ENCODE measurements around the gene SLC6A16. TPM values are rescaled to one million over a fixed set of nuclear protein-coding genes. Genes with fewer than 3 reads are reported as not detected.

The SLC6A16 gene
- total and polyA plus RNA-seq, 2 experiments from 2014 or later: 0.31 to 1.8 TPM

DNA sequence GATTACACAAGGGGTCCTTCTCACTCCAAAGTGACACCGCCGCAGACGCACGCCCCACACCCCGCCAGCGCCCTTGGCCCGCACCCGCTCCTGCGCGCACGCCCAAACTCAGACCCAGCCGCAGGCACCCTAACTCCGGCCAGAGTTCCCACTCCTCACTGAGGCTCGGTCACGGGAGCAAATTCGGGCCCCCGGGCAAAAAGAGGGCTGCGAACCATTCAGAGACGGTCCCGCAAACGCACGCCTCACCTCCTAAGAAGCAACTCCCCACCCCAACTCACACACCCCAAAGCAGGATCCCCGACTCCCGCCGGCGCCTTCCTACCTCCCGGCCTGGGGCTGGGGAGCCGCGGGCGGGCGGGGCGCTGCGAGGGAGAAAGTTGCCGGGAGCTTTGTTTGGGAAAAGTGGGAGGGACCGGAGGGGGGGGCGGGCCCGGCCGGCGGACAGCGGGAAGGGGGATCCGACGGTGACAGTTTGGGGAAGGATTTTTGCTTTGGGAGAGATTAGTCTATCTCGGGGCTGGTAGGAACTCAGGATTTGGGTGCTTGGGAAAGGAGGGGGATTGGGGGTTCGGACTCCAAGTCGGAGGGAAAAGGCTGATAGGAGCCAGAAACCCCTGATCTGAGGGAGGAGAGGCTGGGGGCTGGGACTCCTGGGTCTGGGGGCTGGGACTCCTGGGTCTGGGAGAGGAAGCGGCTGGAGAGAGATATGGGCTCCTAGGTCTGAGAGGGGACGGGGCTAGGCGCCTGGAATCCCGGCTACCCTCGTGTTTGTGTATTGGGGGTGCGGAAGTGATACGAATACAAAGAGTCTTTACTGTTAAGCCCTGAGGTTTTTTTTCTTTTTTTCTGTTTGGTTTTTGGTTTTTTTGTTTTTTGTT is 37.3 kb upstream of the SLC6A16 start, which contains the start of gene TEAD2:
Gene TEAD2, minus strand, starts transcription at position 369 of the 881 bp plus-strand sequence. CDS start 2,341 bp downstream, outside the sequence.
- peaks cover 30% of the 10 kb centered on the region for H3K36me3 Mint-ChIP-seq (ENCODE audit: low read depth)
- peak within 1 kb of the TSS; percentile 98; the same call in 1 of the 2 replicates for H3K27ac Mint-ChIP-seq
- DNase-seq (ENCODE audit: low spot score) (peak; percentile 89), ATAC-seq (peak; percentile 22)
- H3K4me3 ChIP-seq: peak within 1 kb of the TSS; percentile 99
- peak within 1 kb of the TSS; percentile 94 for H3K4me2 ChIP-seq
- no peak within 1 kb of the TSS; the same call in 2 of the 3 replicates for H3K4me3 Mint-ChIP-seq
- TF ChIP-seq POLR2AphosphoS5 (IDR thresholded peaks at IDR 0.05; ENCODE audit: low read depth) (peak; percentile 83), ZNF331 (CRISPR knock-in tag; IDR thresholded peaks at IDR 0.05; ENCODE audit: low read depth) (no peak), EZH2 (IDR thresholded peaks at IDR 0.05; ENCODE audit: low read depth, unreplicated experiment) (no peak)
- TF ChIP-seq, protein P1, sequence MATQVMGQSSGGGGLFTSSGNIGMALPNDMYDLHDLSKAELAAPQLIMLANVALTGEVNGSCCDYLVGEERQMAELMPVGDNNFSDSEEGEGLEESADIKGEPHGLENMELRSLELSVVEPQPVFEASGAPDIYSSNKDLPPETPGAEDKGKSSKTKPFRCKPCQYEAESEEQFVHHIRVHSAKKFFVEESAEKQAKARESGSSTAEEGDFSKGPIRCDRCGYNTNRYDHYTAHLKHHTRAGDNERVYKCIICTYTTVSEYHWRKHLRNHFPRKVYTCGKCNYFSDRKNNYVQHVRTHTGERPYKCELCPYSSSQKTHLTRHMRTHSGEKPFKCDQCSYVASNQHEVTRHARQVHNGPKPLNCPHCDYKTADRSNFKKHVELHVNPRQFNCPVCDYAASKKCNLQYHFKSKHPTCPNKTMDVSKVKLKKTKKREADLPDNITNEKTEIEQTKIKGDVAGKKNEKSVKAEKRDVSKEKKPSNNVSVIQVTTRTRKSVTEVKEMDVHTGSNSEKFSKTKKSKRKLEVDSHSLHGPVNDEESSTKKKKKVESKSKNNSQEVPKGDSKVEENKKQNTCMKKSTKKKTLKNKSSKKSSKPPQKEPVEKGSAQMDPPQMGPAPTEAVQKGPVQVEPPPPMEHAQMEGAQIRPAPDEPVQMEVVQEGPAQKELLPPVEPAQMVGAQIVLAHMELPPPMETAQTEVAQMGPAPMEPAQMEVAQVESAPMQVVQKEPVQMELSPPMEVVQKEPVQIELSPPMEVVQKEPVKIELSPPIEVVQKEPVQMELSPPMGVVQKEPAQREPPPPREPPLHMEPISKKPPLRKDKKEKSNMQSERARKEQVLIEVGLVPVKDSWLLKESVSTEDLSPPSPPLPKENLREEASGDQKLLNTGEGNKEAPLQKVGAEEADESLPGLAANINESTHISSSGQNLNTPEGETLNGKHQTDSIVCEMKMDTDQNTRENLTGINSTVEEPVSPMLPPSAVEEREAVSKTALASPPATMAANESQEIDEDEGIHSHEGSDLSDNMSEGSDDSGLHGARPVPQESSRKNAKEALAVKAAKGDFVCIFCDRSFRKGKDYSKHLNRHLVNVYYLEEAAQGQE (IDR thresholded peaks at IDR 0.05; ENCODE audit: unreplicated experiment): no peak
- TF ChIP-seq, protein P2, sequence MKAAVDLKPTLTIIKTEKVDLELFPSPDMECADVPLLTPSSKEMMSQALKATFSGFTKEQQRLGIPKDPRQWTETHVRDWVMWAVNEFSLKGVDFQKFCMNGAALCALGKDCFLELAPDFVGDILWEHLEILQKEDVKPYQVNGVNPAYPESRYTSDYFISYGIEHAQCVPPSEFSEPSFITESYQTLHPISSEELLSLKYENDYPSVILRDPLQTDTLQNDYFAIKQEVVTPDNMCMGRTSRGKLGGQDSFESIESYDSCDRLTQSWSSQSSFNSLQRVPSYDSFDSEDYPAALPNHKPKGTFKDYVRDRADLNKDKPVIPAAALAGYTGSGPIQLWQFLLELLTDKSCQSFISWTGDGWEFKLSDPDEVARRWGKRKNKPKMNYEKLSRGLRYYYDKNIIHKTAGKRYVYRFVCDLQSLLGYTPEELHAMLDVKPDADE (IDR thresholded peaks at IDR 0.05): peak; percentile 11; the same call in 1 of the 2 replicates
- TF ChIP-seq, protein P3, sequence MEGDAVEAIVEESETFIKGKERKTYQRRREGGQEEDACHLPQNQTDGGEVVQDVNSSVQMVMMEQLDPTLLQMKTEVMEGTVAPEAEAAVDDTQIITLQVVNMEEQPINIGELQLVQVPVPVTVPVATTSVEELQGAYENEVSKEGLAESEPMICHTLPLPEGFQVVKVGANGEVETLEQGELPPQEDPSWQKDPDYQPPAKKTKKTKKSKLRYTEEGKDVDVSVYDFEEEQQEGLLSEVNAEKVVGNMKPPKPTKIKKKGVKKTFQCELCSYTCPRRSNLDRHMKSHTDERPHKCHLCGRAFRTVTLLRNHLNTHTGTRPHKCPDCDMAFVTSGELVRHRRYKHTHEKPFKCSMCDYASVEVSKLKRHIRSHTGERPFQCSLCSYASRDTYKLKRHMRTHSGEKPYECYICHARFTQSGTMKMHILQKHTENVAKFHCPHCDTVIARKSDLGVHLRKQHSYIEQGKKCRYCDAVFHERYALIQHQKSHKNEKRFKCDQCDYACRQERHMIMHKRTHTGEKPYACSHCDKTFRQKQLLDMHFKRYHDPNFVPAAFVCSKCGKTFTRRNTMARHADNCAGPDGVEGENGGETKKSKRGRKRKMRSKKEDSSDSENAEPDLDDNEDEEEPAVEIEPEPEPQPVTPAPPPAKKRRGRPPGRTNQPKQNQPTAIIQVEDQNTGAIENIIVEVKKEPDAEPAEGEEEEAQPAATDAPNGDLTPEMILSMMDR (conservative IDR thresholded peaks at IDR 0.05; ENCODE audit: low read depth in 2 of 2): no peak
- peak within 1 kb of the TSS; percentile 97 for H3K27ac ChIP-seq (ENCODE audit: low read depth)
- H3K4me1 Mint-ChIP-seq: peaks cover 10% of the 10 kb centered on the region
- no peaks in the 10 kb centered on the region for H3K9me2 ChIP-seq (ENCODE audit: insufficient read depth)
- H3K79me2 ChIP-seq (replicated peaks; ENCODE audit: insufficient read depth): peaks cover 36% of the 10 kb centered on the region
- peaks cover 5% of the 10 kb centered on the region; the same call in 1 of the 3 replicates for H3K9me3 Mint-ChIP-seq
- no peaks in the 10 kb centered on the region; the same call in 1 of the 2 replicates for H4K20me1 ChIP-seq (replicated peaks; ENCODE audit: insufficient read depth)
- H3K27me3 Mint-ChIP-seq (ENCODE audit: insufficient read depth, low read depth, poor library complexity): peaks cover 19% of the 10 kb centered on the region
- peak within 1 kb of the TSS; percentile 47 for H2AFZ ChIP-seq
- H3F3A ChIP-seq (replicated peaks; ENCODE audit: low read depth): peaks cover 6% of the 10 kb centered on the region; the same call in 1 of the 2 replicates
- no peaks in the 10 kb centered on the region for H3K27me3 ChIP-seq (ENCODE audit: insufficient read depth)
- peaks cover 5% of the 10 kb centered on the region; the same call in 1 of the 2 replicates for H3K4me1 ChIP-seq (ENCODE audit: insufficient read depth)
- H3K36me3 ChIP-seq (ENCODE audit: insufficient read depth): peaks cover 15% of the 10 kb centered on the region; the same call in 1 of the 2 replicates
